ENCODE data around the gene ANO10.

- TF ChIP-seq EZH2phosphoT487 (IDR thresholded peaks at IDR 0.05; ENCODE audit: borderline replicate concordance, low read length) = no peak
- no peak for TF ChIP-seq EZH2 (IDR thresholded peaks at IDR 0.05; ENCODE audit: low read length, unreplicated experiment)
- TF ChIP-seq CTCF (conservative IDR thresholded peaks at IDR 0.05; ENCODE audit: low read depth, low read length) = no peak
These were observed 106.4 kb downstream of the ANO10 start for GRCh38 chr3:43515208-43515917.
